GM19240 (cell line): ENCODE measurements around the gene SLC17A9.
A peak's percentile ranks its signal among the peaks of the same experiment; 100 is the strongest.

ENCODE experiments used
- DNase-seq: peaks from one replicate; pipeline ENCODE4 v3.0.0; 2011; ENCODE audit warnings: low spot score; ENCODE audit not compliant: insufficient read length

The SLC17A9 gene

DNA sequence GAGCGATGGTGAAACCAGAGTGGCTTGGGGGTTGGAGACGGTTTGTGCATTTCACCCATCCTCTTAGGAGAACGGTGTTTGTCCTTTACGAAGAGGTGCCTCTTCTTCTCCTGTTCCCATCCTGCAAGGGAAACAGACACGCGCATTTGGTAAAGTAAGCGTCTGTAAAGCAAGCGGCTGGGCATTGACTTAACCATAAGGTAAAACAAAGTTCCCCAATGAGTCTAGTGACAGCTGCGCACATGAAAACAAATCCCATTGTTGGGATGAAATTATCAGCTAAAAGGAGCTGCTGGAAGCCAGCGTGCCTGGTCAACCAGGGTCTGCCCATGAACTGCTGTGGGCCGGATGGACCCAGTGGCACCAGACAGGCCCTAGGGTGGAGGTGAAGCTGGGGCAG, 48.4 kb downstream of the SLC17A9 start:
- DNase-seq, result no peak

GRCh38 chr20:63002511-63002910, 50.0 kb downstream of the SLC17A9 start:
- DNase-seq, result no peak

DNA sequence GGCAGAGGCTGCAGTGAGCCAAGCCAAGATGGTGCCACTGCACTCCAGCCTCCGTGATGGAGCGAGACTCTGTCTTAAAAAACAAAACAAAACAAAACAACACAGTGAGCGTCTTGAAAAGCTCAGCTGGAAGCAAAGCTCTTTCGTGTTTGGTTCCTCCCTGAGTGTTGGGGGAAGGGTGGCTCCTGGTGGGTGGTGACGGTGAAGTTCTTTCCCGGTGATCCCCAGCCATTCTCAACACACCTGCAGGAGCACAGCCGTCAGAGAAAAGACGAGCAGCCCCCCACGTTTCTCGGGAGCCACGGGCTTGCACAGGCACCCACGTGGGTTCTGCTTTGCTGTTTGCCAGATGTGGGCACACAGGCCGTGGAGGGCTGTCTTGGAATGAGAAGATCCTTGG, 51.0 kb downstream of the SLC17A9 start:
- DNase-seq, result no peak

- DNase-seq, result no peak
Measured at GRCh38 chr20:63004607-63005364, 52.3 kb downstream of the SLC17A9 start.

DNA sequence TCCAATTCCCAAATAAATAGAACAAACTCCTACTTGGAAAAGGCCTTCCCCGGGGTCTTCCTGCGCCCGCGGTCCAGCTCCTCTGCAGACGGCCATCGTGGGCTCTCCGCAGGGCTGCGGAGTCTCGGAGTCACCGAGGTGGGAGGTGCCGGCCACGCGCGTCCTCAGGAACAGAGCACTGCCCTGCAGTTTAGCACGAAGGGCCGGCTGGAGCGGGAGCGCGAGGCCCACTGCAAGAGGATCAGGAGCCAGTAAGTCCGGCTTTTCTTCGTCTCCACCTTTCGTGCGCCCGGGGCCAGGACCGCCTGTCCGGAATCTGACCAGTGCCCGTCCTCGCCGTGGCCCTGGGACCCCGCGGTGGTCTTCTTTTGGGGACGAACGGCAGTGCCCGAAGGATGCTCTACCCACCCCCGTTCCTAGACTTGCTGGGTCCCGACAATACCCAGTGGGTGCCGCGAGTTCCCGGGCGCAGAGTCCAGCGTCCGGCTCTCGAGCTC, 52.9 kb downstream of the SLC17A9 start:
- no peak for DNase-seq

GRCh38 chr20:63005862-63006539, 53.5 kb downstream of the SLC17A9 start:
- DNase-seq, result no peak

DNA sequence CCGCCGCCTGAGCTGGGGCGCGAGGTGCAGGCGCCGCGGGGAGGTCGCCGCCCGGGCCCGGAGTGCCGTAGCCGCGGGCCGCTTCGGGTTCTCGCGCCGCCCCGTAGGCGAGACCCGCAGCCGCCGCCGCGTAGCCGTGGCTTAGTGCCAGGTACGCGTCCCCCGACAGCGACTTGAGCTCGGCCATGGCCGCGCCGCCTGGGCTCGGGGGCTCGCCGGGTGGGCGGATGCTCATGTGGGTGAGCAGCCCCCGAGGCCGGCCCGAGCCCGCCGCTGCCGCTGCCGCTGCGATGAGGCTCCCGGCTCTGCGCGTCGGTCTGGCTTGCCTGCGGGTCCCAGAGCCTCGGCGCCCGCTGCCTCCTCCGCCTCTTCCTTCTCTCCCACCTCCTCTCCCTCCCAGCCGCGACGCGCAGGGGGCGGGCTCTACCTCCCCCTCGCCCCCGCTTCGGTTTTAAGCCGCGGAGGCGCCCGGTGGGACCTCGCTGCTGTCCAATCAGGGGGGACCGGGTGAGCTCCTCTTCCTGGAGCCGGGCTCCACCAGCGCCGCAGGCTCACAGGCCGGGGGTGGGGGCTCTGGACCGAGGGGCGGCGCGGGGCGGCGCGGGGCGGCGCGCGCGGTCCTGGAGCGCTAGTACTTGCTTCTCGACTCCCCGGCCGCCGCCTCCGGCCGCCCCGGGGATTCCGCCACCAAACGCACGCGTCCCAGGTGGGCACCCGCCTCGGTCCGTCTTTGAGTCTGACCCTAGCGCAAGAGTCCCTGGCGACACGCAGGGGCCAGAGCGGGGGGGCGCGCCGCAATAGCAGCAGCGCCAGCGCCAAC, 54.2 kb downstream of the SLC17A9 start, which contains the start of gene BHLHE23:
BHLHE23 (minus strand) TSS at position 425 of the 820 bp plus-strand sequence; CDS start at position 235, 190 bp downstream.
- DNase-seq, result no peak

DNA sequence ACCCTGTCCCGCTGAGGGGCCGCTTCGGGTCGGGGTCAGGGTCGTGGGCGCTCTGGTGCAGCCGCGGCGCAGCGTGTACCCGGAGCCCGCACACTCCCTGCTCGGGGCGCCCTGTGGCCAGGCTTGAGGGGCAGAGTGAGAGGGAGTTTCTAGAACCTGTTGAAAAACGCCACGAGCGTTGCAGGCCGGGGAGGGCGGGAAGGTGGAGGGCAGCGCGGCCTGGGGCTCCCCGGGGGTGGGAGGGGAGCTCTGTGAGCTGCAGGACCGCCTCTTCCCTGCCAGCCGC, 54.8 kb downstream of the SLC17A9 start:
- DNase-seq, result no peak

DNA sequence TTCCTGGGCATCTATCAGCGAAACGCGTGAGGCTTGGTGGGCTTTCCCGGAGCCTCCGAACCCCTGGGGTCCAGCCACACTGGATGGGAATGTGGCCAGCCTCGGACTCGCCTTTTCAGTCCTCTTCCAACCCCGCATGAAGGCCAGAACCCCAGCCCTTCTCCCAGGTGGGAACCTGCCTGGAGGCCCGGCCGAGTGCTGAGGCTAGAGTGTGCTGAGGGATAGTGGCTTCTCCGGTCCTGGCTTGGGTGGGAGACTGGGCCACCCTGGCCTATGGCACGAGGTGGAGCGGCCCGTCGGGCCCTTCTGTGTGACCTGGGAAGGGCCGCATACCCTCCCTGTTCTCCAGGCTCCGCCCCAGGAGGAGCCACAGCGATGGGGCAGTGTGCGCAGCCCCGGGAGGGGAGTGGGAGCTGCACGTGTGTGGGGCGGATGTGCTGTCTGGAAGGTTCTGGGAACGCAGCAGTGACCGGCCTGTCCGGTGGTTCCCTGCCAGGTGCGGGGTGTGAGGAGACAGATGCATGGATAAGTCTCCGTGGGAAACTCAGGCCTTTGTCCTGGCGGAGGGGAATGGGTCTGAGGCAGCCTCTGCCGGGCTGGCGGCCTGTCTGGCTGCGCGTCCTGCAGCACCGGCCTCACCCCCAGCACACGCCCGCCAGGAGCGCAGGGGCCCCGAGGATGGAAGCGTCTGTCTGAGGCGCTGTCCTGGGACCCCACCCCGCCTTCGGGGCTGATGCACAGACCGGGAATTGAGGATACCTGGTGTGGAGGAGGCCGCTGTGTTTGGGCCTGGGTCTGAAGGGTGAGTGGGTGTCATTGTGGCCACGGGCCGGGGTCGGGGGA, 55.4 kb downstream of the SLC17A9 start:
- DNase-seq, result no peak

GRCh38 chr20:63008541-63009044, 56.1 kb downstream of the SLC17A9 start:
- no peak for DNase-seq

DNA sequence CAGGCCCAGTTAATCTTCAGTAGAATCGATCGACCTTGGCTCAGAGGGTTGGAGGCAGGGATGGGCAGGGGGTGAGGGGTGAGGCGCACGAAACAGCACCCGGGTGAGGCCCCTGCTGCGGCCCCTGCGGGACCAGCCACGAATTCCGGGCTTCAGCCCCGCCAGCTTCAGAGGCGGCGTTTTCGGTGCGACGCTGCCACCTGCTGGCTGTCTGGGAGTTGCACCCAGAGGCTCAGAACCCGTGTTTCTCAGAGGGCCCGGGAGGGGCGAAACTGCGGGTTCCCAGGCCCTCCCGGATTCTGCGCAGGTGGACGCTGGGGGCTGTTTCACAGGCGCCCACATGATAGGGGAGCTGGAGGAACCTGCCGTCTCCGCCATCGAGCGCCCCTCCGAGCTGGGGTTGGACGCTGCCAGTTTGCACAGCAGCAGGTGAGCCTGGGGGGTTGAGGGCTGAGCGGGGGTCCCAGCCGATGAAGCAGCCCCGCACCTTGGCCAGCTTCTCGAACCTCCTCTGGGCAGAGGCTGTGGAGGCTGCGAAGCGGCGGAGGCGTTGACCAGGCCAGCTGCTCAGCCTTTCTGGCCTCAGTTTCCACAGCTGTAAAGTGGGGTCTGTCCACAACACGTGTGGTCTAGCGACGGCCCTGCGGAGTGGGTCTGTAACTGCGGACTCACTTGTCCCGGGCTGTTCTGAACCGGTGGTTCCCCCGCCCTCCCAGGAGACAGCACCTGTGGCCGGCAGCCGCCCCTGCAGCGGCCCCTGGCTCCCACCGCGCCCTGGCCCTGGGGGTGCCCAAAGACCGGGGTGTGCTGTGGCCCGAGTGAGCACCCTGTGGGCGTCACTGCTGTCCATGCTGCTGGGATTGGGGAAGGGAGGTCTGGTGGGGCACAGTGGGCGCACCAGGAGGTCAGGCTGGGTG, 56.8 kb downstream of the SLC17A9 start:
- peak; percentile 97 for DNase-seq

- DNase-seq, result peak; percentile 95
Measured at GRCh38 chr20:63009988-63010769, 57.7 kb downstream of the SLC17A9 start.

GRCh38 chr20:63011798-63012197, 59.3 kb downstream of the SLC17A9 start:
- no peak for DNase-seq

- DNase-seq, result no peak
Measured at GRCh38 chr20:63013207-63013606, 60.7 kb downstream of the SLC17A9 start.

GRCh38 chr20:63014287-63014686, 61.8 kb downstream of the SLC17A9 start:
- DNase-seq, result no peak

DNA sequence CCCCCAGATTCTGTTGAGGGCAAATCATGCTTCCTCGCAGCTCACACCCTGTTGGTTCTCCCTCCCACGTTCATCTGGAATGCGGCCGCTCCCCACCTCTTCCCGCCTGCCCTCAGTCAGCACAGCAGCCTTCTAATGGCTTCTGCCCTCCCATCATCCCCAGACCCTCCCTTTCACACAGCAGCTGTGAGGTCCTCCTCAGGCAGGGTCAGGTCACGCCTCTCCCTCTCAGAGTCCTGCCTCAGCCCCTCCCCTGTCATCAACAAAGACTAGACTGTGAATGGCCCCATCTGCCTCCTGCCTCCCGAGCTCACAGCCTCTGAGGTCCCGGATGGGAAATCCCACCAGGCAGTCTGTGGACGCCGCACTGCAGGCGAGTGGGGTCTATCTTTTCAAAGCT, 62.2 kb downstream of the SLC17A9 start:
- no peak for DNase-seq

DNA sequence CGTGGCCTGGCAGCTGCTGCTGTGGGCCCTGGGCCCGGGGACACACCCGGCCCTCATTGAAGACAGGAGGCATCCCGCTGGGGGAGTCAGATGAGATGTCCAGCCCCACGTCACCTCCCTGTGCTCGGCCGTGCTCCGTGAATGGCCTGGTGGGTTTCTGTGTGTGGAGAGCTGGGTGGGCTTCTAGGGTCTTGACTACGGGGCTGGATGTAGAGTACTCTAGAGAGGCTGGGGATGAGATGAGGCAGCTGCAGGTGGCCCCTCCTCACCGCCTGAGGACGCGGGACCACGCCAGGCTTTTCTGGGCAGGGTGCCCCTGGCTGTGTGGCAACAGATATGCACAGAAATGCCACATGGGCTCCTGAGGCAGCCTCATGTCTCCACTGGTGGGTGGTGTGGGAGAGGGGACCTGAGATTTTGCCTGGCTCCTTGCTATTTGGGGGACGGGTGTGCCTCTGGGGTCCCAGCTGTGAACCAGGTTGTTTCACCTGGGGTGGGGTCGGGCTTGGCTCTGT, 62.7 kb downstream of the SLC17A9 start:
- no peak for DNase-seq

DNA sequence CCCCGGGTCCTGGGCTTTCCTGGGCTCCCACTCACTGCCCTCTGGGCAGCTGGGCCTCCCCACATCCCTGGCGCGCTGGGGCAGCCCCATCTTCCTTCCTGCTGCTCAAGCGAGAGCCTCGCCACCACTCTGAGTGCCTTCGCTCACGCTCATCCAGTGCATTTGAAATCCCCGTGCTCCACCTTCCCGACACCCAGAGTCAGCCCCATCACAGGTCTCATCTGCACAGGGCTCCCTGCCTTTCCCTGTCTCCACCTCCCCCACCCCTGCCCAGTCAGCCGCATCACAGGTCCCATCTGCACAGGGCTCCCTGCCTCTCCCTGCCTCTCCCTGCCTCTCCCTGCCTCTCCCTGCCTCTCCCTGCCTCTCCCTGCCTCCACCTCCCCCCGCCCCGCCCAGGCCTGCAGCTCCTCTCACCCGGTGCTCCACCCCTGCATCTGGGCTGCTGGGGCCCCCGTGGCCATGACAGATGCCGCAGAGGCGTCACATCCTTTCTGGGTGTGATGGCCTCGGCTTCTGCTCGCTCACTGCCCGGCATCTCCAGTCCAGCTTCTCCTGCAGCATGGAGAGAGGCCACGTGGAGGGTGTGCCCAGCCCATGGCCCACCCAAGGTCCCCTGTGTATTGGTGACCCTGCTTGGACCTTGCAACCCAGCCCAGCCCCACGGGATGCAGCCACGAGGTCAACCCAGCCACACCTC, 63.3 kb downstream of the SLC17A9 start:
- DNase-seq, result no peak
